Subcutaneous adipose tissue (tissue), 4 donors: ENCODE results near the gene SLC16A4. TPM values are rescaled to one million over a fixed set of nuclear protein-coding genes. Genes with fewer than 3 reads are reported as not detected.

Source experiments
- CTCF ChIP-seq: fragments of 450-650 bp; IDR thresholded peaks from one replicate; pipeline ENCODE4 v1.5.1; 2016; ENCODE audit warnings: low read depth, mild to moderate bottlenecking, control low read depth, antibody characterized with exemption, moderate library complexity
- total RNA-seq, 4 donors: library from RNA; depleted of rRNA; stranded (reverse); fragments of >200 nt; gene quantifications; one replicate each; pipeline ENCODE4 v1.1.0, GENCODE V29; 2016

The SLC16A4 gene
- total RNA-seq, 4 donors from 2014 or later: 1.9 to 7.3 (median 4.1) TPM

GRCh38 chr1:110320168-110320518 is 70.7 kb downstream of the SLC16A4 start:
- no peak for TF ChIP-seq CTCF

- TF ChIP-seq CTCF: no peak
These were observed 71.3 kb downstream of the SLC16A4 start for GRCh38 chr1:110319332-110320167.

GRCh38 chr1:110318046-110318445 is 72.8 kb downstream of the SLC16A4 start:
- no peak for TF ChIP-seq CTCF

GRCh38 chr1:110316735-110317134 is 74.1 kb downstream of the SLC16A4 start:
- TF ChIP-seq CTCF: no peak

Other genes starting within 250 kb of the SLC16A4 start
- under 1 TPM in 1 of 4 donors, not detected in 3; under 0.01 TPM for gene SLC6A17, start 240.5 kb downstream of the SLC16A4 start, total RNA-seq
- 1 to 10 TPM; 1.3 to 6.6 (median 1.9) TPM for gene KCNC4, start 180.7 kb downstream of the SLC16A4 start, total RNA-seq
- gene RBM15, start 51.6 kb downstream of the SLC16A4 start, total RNA-seq: 10 to 100 TPM; 24.1 to 42.4 (median 31.4) TPM
- gene LAMTOR5, start 16.7 kb upstream of the SLC16A4 start, total RNA-seq: 100 to 1,000 TPM in 3 of 4 donors, 10 to 100 TPM in 1; 69.5 to 175 (median 123) TPM
- gene PROK1, start 60.1 kb upstream of the SLC16A4 start, total RNA-seq: 10 to 100 TPM in 1 of 4 donors, 1 to 10 TPM in 1, not detected in 2; 3.6 to 25.8 TPM
- gene KCNA10, start 128.1 kb upstream of the SLC16A4 start, total RNA-seq: not detected
- gene KCNA2, start 215.3 kb upstream of the SLC16A4 start, total RNA-seq: 1 to 10 TPM; 1.7 to 6.8 (median 4.4) TPM